Left lung (tissue), 10 donors: ENCODE data around the gene PAX5. TPM values are rescaled to one million over a fixed set of nuclear protein-coding genes. Genes with fewer than 3 reads are reported as not detected.

Experiments
- ATAC-seq: fragments of 200-7000 bp; cut with Tn5 transposase; one replicate; pipeline ENCODE4 v1.9.1; 2020; ENCODE audit warnings: moderate library complexity
- DNase-seq, 4 donors: peaks; one replicate each; pipeline ENCODE4 v3.0.0-alpha.2; 2013 to 2020
- H3K27ac ChIP-seq, 2 donors: fragments of 200-600 bp; sonication (generic) in 1 of 2; one replicate each; pipeline versions ENCODE4 v1.5.0 to v1.8.0; 2020 to 2021
- H3K27me3 ChIP-seq, 2 donors: fragments of 200-600 bp; sonication (generic) in 1 of 2; one replicate each; pipeline versions ENCODE4 v1.5.0 to v1.8.0; 2020 to 2021
- H3K36me3 ChIP-seq, 2 donors: fragments of 200-600 bp; sonication (generic) in 1 of 2; one replicate each; pipeline versions ENCODE4 v1.5.0 to v1.8.0; 2020 to 2021
- H3K4me1 ChIP-seq, 2 donors: fragments of 200-600 bp; one replicate each; pipeline ENCODE4 v1.8.0; 2021
- H3K4me3 ChIP-seq, 2 donors: fragments of 200-600 bp; sonication (generic) in 1 of 2; one replicate each; pipeline versions ENCODE4 v1.5.0 to v1.8.0; 2020 to 2021; ENCODE audit warnings: mild to moderate bottlenecking in 1 of 2
- H3K9me3 ChIP-seq, 2 donors: fragments of 200-600 bp; sonication (generic) in 1 of 2; one replicate each; pipeline versions ENCODE4 v1.5.0 to v1.8.0; 2020 to 2021
- CTCF ChIP-seq, 2 donors: fragments of 200-600 bp; sonication (generic) in 1 of 2; IDR thresholded peaks; one replicate each; pipeline versions ENCODE4 v1.5.0 to v1.8.0; 2021; ENCODE audit warnings: antibody characterized with exemption in 2 of 2
- intact Hi-C, 2 donors: fragments of 100-400 bp; cut with DNase I; formaldehyde crosslinking; loops; one replicate each; pipeline versions ENCODE4 v1.11.2 to v1.14.2; 2022
- polyA plus RNA-seq, 6 donors: library from polyadenylated mRNA; unstranded; fragments of 120-200 nt; gene quantifications; one replicate each; pipeline ENCODE4 v1.2.1, GENCODE V29; 2013; ENCODE audit not compliant: insufficient read length in 6 of 6
- total RNA-seq, 2 donors: library from RNA; stranded (reverse); fragmentation: NEBNext Ultra II Directional; extraction: Animal tissue kit (Norgen Biotek cat#: 25700); gene quantifications; one replicate each; pipeline ENCODE4 v1.2.1, GENCODE V29; 2021
- donor health status: DM: no; HTN: yes; CAD: no.
- donor health status: DM: no; HTN: no; CAD: no.

PAX5 gene
- total and polyA plus RNA-seq, 8 donors: 0.03 to 0.65 (median 0.13) TPM

DNA sequence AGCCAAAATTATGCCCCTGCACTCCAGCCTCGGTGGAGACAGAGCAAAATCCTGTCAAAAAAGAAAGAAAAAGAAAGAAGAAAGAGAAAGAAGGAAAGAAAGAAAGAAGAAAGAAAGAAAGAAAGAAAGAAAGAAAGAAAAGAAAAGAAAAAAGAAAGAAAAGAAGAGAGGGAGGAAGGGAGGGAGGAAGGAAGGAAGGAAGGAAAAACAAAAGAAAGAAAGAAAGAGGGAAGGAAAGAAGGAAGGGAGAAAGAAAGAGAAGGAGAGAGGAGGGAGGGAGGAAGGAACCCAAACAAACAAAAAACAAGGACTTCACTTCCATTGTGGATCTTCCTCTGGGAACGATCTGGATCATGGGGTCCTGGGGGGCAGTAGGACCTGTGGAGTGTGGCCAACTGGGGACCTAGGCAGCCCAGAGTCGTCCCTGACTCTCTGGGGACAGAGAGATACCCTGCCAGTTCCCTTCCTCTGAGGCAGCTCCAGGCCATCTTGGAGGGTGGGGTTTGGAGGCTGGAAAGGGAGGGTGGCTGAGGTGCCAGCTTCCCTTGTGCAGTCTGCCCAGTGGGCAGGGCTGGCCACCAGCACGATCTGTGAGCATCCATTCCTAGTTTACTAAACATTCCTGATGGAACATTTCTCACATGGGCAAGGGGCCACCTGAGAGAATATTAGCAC is 216.8 kb downstream of the PAX5 start:
- no peaks in the 10 kb centered on the region for H3K36me3 ChIP-seq
- no peaks in the 10 kb centered on the region for H3K4me1 ChIP-seq
- H3K27ac ChIP-seq: no peak overlapping the region
- DNase-seq (no peak), ATAC-seq (no peak)
- no peaks in the 10 kb centered on the region for H3K9me3 ChIP-seq
- TF ChIP-seq CTCF (IDR thresholded peaks at IDR 0.05): no peak
- intact Hi-C loops: no loop called here
- H3K27me3 ChIP-seq: peaks cover 11 to 55% of the 10 kb centered on the region in 2 donors
- H3K4me3 ChIP-seq: no peak overlapping the region

DNA sequence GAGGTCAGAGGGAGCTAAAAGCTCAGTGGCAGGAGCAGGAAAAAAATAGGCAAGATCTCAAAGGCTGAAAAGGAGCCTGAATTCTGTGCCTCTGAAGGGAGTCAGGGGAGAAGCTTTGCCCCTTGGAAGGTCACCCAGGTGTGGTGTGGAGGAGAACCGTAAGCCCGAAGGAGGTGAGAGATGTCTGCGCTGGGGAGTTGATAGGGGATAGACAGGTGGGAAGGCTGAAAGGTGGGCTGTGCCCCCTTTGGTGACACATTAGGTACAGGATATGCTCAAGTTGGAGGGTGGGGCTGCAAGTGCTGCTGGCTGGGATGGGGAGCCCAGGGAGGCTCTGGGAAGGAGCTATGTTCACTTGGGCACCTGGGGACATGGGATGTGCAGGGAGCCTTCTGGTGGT is 217.7 kb downstream of the PAX5 start:
- no peak for TF ChIP-seq CTCF (IDR thresholded peaks at IDR 0.05)
- ATAC-seq (no peak), DNase-seq (no peak)
- H3K4me3 ChIP-seq: no peak overlapping the region
- H3K36me3 ChIP-seq: no peaks in the 10 kb centered on the region
- peaks cover 11 to 55% of the 10 kb centered on the region in 2 donors for H3K27me3 ChIP-seq
- H3K9me3 ChIP-seq: no peaks in the 10 kb centered on the region
- H3K27ac ChIP-seq: no peak overlapping the region
- no peaks in the 10 kb centered on the region for H3K4me1 ChIP-seq
- intact Hi-C loops: no loop called here

DNA sequence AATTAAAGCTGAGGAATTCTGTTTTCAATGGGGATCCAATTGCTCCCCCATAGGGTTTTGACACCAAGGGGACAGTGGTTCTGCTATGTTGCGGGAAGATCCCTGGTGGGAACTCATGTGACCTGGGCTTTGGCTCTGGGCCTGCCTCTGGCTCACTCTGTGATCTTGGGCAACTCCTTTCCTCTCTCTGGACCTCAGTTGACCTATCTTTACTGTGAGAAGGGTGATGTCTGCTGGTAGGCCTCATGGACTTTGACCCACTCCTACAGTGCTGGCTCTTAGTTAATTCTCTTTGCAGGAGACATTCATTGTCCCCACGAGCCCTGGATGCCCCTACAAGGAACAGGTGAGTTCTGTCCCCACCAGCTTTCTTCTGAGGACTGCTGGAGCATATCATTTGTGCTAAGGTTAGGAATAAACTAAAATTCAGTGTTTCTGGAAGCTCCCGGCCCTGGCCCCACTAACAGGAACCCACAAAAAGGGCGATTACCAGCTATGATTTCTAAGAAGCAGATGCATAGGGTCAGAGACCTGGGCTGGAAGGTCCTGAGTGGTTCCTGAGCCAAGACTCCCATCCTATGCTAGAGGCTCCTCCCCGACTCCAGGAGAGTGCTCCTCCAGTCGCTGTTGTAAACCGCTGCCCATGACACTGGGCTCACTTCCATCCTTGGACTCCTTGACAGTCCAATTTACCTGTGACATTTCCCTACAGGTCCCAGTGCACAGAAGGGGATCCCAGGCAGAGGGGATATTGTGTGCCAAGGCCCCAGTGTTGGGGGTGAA is 218.3 kb downstream of the PAX5 start:
- DNase-seq: no peak
- ATAC-seq: no peak
- H3K4me1 ChIP-seq: no peaks in the 10 kb centered on the region
- peaks cover 11 to 51% of the 10 kb centered on the region in 2 donors for H3K27me3 ChIP-seq
- TF ChIP-seq CTCF (IDR thresholded peaks at IDR 0.05): no peak
- intact Hi-C loops: no loop called here
- H3K36me3 ChIP-seq: no peaks in the 10 kb centered on the region
- no peak overlapping the region for H3K4me3 ChIP-seq
- no peaks in the 10 kb centered on the region for H3K9me3 ChIP-seq
- H3K27ac ChIP-seq: no peak overlapping the region

- DNase-seq: no peak
- H3K4me3 ChIP-seq: no peak overlapping the region
- TF ChIP-seq CTCF (IDR thresholded peaks at IDR 0.05): no peak
- no peaks in the 10 kb centered on the region for H3K36me3 ChIP-seq
- H3K9me3 ChIP-seq: no peaks in the 10 kb centered on the region
- H3K27me3 ChIP-seq: peaks cover 10 to 43% of the 10 kb centered on the region in 2 donors
- no peak for ATAC-seq
- H3K4me1 ChIP-seq: no peaks in the 10 kb centered on the region
- intact Hi-C loops: no loop called here
- no peak overlapping the region for H3K27ac ChIP-seq
Measured at GRCh38 chr9:36815023-36815422, 219.0 kb downstream of the PAX5 start.

DNA sequence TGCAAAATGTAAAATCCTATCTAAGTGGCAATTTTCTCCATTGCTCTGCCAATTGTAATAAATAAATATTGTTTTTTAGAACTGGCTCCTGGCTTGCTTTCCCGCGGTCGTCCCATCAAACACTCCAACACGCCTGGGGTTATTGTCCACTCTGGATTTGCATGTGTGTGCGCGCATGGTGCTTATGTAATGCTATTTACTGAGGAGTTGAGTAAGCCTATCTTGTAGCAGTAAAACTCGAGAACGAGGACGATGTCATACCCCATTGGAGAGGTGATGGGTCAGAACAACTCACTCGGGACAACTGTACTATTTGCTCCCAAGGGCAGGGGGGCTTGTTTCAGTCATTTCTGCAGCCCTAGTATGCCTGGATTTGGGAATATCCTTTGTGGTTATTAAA is 220.9 kb downstream of the PAX5 start:
- Histone ChIP-seq H3K27ac (no peak overlapping the region), H3K36me3 (no peaks in the 10 kb centered on the region), H3K4me1 (no peaks in the 10 kb centered on the region), H3K9me3 (no peaks in the 10 kb centered on the region), H3K27me3 (peaks cover 0 to 24% of the 10 kb centered on the region in 2 donors), H3K4me3 (no peak overlapping the region)
- ATAC-seq (no peak), DNase-seq (no peak)
- intact Hi-C loops: no loop called here
- no peak for TF ChIP-seq CTCF (IDR thresholded peaks at IDR 0.05)
